CD4-positive, alpha-beta T cell (primary cell): ENCODE measurements around the gene SASH3. TPM values are rescaled to one million over a fixed set of nuclear protein-coding genes. Genes with fewer than 3 reads are reported as not detected.
A peak's percentile ranks its signal among the peaks of the same experiment; 100 is the strongest.

Experiments used
- ATAC-seq: fragments of 200-7000 bp; cut with Tn5 transposase; one replicate; pipeline ENCODE4 v1.10.0; 2022; ENCODE audit warnings: mild to moderate bottlenecking; ENCODE audit not compliant: poor library complexity
- CTCF ChIA-PET: fragments of 350-600 bp; sonication (Branson Sonifier 250); formaldehyde crosslinking; loops from one replicate; lab custom pipeline; 2021; ENCODE audit warnings: antibody characterized with exemption, inconsistent platforms; lab: Charles Lee
- POLR2A ChIA-PET: fragments of 350-600 bp; sonication (Branson Sonifier 250); formaldehyde crosslinking; loops from one replicate; lab custom pipeline; 2021; ENCODE audit warnings: antibody characterized with exemption, inconsistent platforms; lab: Charles Lee
- DNase-seq, 14 experiments: peaks; one replicate each; pipeline ENCODE4 v3.0.0-alpha.2; 2013 to 2020; ENCODE audit warnings: mixed read lengths in 2 of 14
- H3K27ac ChIP-seq, 2 donors: one replicate each; pipeline versions ENCODE4 v1.5.1 to v1.7.0; 2013; ENCODE audit warnings: low read length in 2 of 2, low read depth in 1 of 2, mild to moderate bottlenecking in 1 of 2
- H3K27me3 ChIP-seq, 2 experiments: 1 replicate in 1 of 2; 2 replicates in 1 of 2; pipeline versions ENCODE4 v1.6.1 to v1.7.0; 2013; ENCODE audit warnings: low read length in 2 of 2, control low read depth in 1 of 2, mild to moderate bottlenecking in 1 of 2, moderate library complexity in 1 of 2; ENCODE audit not compliant: insufficient read depth in 2 of 2, control insufficient read depth in 1 of 2
- H3K36me3 ChIP-seq: one replicate; pipeline ENCODE4 v1.6.1; 2013; ENCODE audit warnings: low read length, control low read depth; ENCODE audit not compliant: insufficient read depth
- H3K4me1 ChIP-seq: one replicate; pipeline ENCODE4 v1.6.1; 2013; ENCODE audit warnings: low read length, control low read depth; ENCODE audit not compliant: insufficient read depth
- H3K4me3 ChIP-seq: one replicate; pipeline ENCODE4 v1.5.1; 2013; ENCODE audit warnings: mild to moderate bottlenecking, low read length, moderate library complexity
- H3K9me3 ChIP-seq, 2 experiments: 1 replicate in 1 of 2; 2 replicates in 1 of 2; pipeline versions ENCODE4 v1.6.1 to v1.7.0; 2013; ENCODE audit warnings: low read length in 2 of 2, mild to moderate bottlenecking in 2 of 2, control low read depth in 1 of 2, moderate library complexity in 1 of 2; ENCODE audit not compliant: control insufficient read depth in 1 of 2, insufficient read depth in 1 of 2
- H3K27ac Mint-ChIP-seq: one replicate; pipeline ENCODE4 v1.8.0; 2020; ENCODE audit warnings: mixed read lengths
- H3K27me3 Mint-ChIP-seq: one replicate; pipeline ENCODE4 v1.8.0; 2021; ENCODE audit warnings: mixed read lengths
- H3K36me3 Mint-ChIP-seq: one replicate; pipeline ENCODE4 v1.8.0; 2021; ENCODE audit warnings: low read depth, mixed read lengths
- H3K4me1 Mint-ChIP-seq: one replicate; pipeline ENCODE4 v1.8.0; 2021; ENCODE audit warnings: low read depth, mixed read lengths
- H3K4me3 Mint-ChIP-seq: one replicate; pipeline ENCODE4 v1.8.0; 2020; ENCODE audit warnings: mild to moderate bottlenecking, mixed read lengths
- H3K9me3 Mint-ChIP-seq: one replicate; pipeline ENCODE4 v1.8.0; 2020; ENCODE audit warnings: mixed read lengths
- CTCF ChIP-seq: fragments of 200-600 bp; IDR thresholded peaks from one replicate; pipeline ENCODE4 v1.8.0; 2022; ENCODE audit warnings: antibody characterized with exemption, mild to moderate bottlenecking
- intact Hi-C, 2 experiments: fragments of 100-400 bp; cut with DNase I in 1 of 2; cut with micrococcal nuclease in 1 of 2; formaldehyde crosslinking; loops; one replicate each; pipeline versions ENCODE4 v1.15.1 to v1.9.0; 2023 to 2025; cut with DNase I, micrococcal nuclease
- total RNA-seq, 174 experiments: library from RNA in 2 of 174; stranded (reverse) in 2 of 174; gene quantifications; one replicate each; pipeline ENCODE4 v1.2.3 and lab custom pipeline; 2021 to 2026

SASH3 gene
- total RNA-seq, 2 experiments from 2014 or later: 69.0 to 70.8 TPM

GRCh38 chrX:129733335-129733734 is 46.4 kb upstream of the SASH3 start:
- POLR2A ChIA-PET: no interaction called here
- H3K4me1 Mint-ChIP-seq: peaks cover 57% of the 10 kb centered on the region

GRCh38 chrX:129736491-129736890 is 43.3 kb upstream of the SASH3 start:
- intact Hi-C loops: loop anchor here in 1 of 2 experiments (10.0 kb wide), 1 partner anchor 48 kb away; no protein-coding TSS in a partner anchor
- CTCF ChIA-PET: interaction anchor here (0.8 to 2.6 kb wide), 3 partner anchors 10 to 45 kb away, joined by 3 to 7 read pairs (median 3); no protein-coding TSS in a partner anchor
- no peaks in the 10 kb centered on the region for H3K9me3 ChIP-seq
- Mint-ChIP-seq H3K27ac (peak overlapping the region; percentile 54), H3K36me3 (no peaks in the 10 kb centered on the region), H3K4me1 (peaks cover 31% of the 10 kb centered on the region), H3K4me3 (no peak overlapping the region), H3K27me3 (no peaks in the 10 kb centered on the region), H3K9me3 (no peaks in the 10 kb centered on the region)
- H3K4me3 ChIP-seq: no peak overlapping the region
- POLR2A ChIA-PET: interaction anchor here (1.2 to 1.3 kb wide), 2 partner anchors 61 to 169 kb away, joined by 3 to 4 read pairs; partner anchors contain the start of gene UTP14A
- TF ChIP-seq CTCF: no peak
- DNase-seq: peak in 2 of 14 experiments; percentile 25 to 31
- ATAC-seq: peak; percentile 44
- H3K4me1 ChIP-seq: peaks cover 43% of the 10 kb centered on the region
- no peaks in the 10 kb centered on the region for H3K36me3 ChIP-seq
- H3K27ac ChIP-seq: no peak overlapping the region
- no peaks in the 10 kb centered on the region for H3K27me3 ChIP-seq

More at GRCh38 chrX:129733335-129733734, 46.4 kb upstream of the SASH3 start:
- ATAC-seq: no peak
- intact Hi-C loops: loop anchor here in 1 of 2 experiments (10.0 kb wide), 1 partner anchor 51 kb away; no protein-coding TSS in a partner anchor
- H3K36me3 Mint-ChIP-seq: no peaks in the 10 kb centered on the region
- peaks cover 47% of the 10 kb centered on the region for H3K4me1 ChIP-seq
- no peaks in the 10 kb centered on the region for H3K27me3 Mint-ChIP-seq
- CTCF ChIA-PET: no interaction called here
- H3K27me3 ChIP-seq: no peaks in the 10 kb centered on the region
- no peak overlapping the region for H3K27ac Mint-ChIP-seq
- H3K9me3 ChIP-seq: no peaks in the 10 kb centered on the region
- no peak overlapping the region for H3K27ac ChIP-seq
- H3K4me3 ChIP-seq: no peak overlapping the region
- H3K4me3 Mint-ChIP-seq: no peak overlapping the region
- TF ChIP-seq CTCF: no peak
- no peaks in the 10 kb centered on the region for H3K36me3 ChIP-seq
- no peaks in the 10 kb centered on the region for H3K9me3 Mint-ChIP-seq
- DNase-seq: no peak

GRCh38 chrX:129737916-129738315 is 41.8 kb upstream of the SASH3 start:
- Histone ChIP-seq H3K4me1 (peaks cover 44% of the 10 kb centered on the region), H3K36me3 (no peaks in the 10 kb centered on the region)

More at GRCh38 chrX:129737916-129738315, 41.8 kb upstream of the SASH3 start:
- POLR2A ChIA-PET: interaction anchor here (1.5 kb wide), 1 partner anchor 42 kb away, joined by 3 read pairs; the partner anchor contains the start of gene SASH3
- Mint-ChIP-seq H3K36me3 (no peaks in the 10 kb centered on the region), H3K27ac (no peak overlapping the region), H3K4me3 (no peak overlapping the region), H3K27me3 (no peaks in the 10 kb centered on the region), H3K9me3 (no peaks in the 10 kb centered on the region), H3K4me1 (peaks cover 38% of the 10 kb centered on the region)
- no peak overlapping the region for H3K4me3 ChIP-seq
- H3K9me3 ChIP-seq: no peaks in the 10 kb centered on the region
- H3K27me3 ChIP-seq: no peaks in the 10 kb centered on the region
- no peak for ATAC-seq
- no peak for TF ChIP-seq CTCF
- DNase-seq: peak in 2 of 14 experiments; percentile 31 to 48
- H3K27ac ChIP-seq: no peak overlapping the region
- CTCF ChIA-PET: no interaction called here
- intact Hi-C loops: loop anchor here in 1 of 2 experiments (10.0 kb wide), 1 partner anchor 47 kb away; no protein-coding TSS in a partner anchor
